SK-N-SH (cell line): ENCODE measurements around the gene ABCB1. TPM values are rescaled to one million over a fixed set of nuclear protein-coding genes. Genes with fewer than 3 reads are reported as not detected.
A peak's percentile ranks its signal among the peaks of the same experiment; 100 is the strongest.

Experiments used
- CTCF ChIA-PET: fragments of 300-600, 350-600 bp; formaldehyde crosslinking; extraction: SDS; loops from one replicate; lab custom pipeline; 2021; lab: Yijun Ruan, JAX
- POLR2A ChIA-PET: fragments of 350-600 bp; sonication (Branson Sonifier 250); formaldehyde crosslinking; extraction: SDS; loops from one replicate; lab custom pipeline; 2020; ENCODE audit warnings: antibody characterized with exemption, inconsistent platforms; lab: Yijun Ruan, JAX
- DNase-seq: peaks from one replicate; pipeline ENCODE4 v3.0.0; 2012
- H2AFZ ChIP-seq: fragments of 200-600 bp; sonication (generic); 2 replicates; pipeline ENCODE4 v1.8.1; 2016; ENCODE audit warnings: antibody characterized with exemption, mild to moderate bottlenecking, low read depth
- H3F3A ChIP-seq: fragments of 200-600 bp; sonication (generic); replicated peaks from 2 replicates; pipeline ENCODE3; 2016; ENCODE audit warnings: antibody characterized with exemption, mild to moderate bottlenecking; ENCODE audit not compliant: insufficient read depth
- H3K27ac ChIP-seq, 2 experiments: fragments of 200-500 bp in 1 of 2; fragments of 200-600 bp in 1 of 2; sonication (Bioruptor generic) in 1 of 2; sonication (generic), shearing (Covaris generic) in 1 of 2; 2 replicates each; pipeline versions ENCODE4 v1.5.1 to v1.6.1; 2014 to 2016; ENCODE audit warnings: low read depth in 2 of 2, inconsistent platforms in 1 of 2, low read length in 1 of 2, mild to moderate bottlenecking in 1 of 2, mixed read lengths in 1 of 2
- H3K27me3 ChIP-seq: fragments of 200-600 bp; sonication (generic), shearing (Covaris generic); 2 replicates; pipeline ENCODE4 v1.6.1; 2016; ENCODE audit warnings: mixed run types; ENCODE audit not compliant: insufficient read depth
- H3K36me3 ChIP-seq, 2 experiments: fragments of 200-500 bp in 1 of 2; fragments of 200-600 bp in 1 of 2; sonication (Bioruptor generic) in 1 of 2; sonication (generic) in 1 of 2; replicated peaks in 1 of 2; 2 replicates each; pipeline versions ENCODE3 to v1.5.1; 2014 to 2016; ENCODE audit warnings: low read length in 1 of 2, mild to moderate bottlenecking in 1 of 2; ENCODE audit not compliant: insufficient read depth in 2 of 2, control insufficient read depth in 1 of 2
- H3K4me1 ChIP-seq, 2 experiments: fragments of 200-500 bp in 1 of 2; fragments of 200-600 bp in 1 of 2; sonication (Bioruptor generic) in 1 of 2; sonication (generic), shearing (Covaris generic) in 1 of 2; 2 replicates each; pipeline versions ENCODE4 v1.5.1 to v1.6.1; 2014 to 2016; ENCODE audit warnings: low read depth in 1 of 2, low read length in 1 of 2, mixed run types in 1 of 2; ENCODE audit not compliant: insufficient read depth in 2 of 2, control insufficient read depth in 1 of 2
- H3K4me2 ChIP-seq: fragments of 200-600 bp; sonication (generic), shearing (Covaris generic); 2 replicates; pipeline ENCODE4 v1.6.1; 2017; ENCODE audit warnings: mixed run types
- H3K4me3 ChIP-seq, 2 experiments: fragments of 200-500 bp in 1 of 2; fragments of 200-600 bp in 1 of 2; sonication (Bioruptor generic) in 1 of 2; sonication (generic), shearing (Covaris generic) in 1 of 2; 2 replicates each; pipeline versions ENCODE4 v1.5.1 to v1.8.1; 2014 to 2016; ENCODE audit warnings: low read depth in 2 of 2, inconsistent platforms in 1 of 2, low read length in 1 of 2, mild to moderate bottlenecking in 1 of 2, mixed read lengths in 1 of 2, moderate library complexity in 1 of 2
- H3K79me2 ChIP-seq: fragments of 200-600 bp; sonication (generic); 2 replicates; pipeline ENCODE4 v1.8.1; 2017; ENCODE audit warnings: mild to moderate bottlenecking; ENCODE audit not compliant: insufficient read depth
- H3K9ac ChIP-seq: fragments of 200-600 bp; sonication (generic); 2 replicates; pipeline ENCODE4 v1.6.1; 2017; ENCODE audit warnings: mixed run types
- H3K9me2 ChIP-seq: fragments of 200-600 bp; sonication (generic); 2 replicates; pipeline ENCODE4 v1.6.1; 2017; ENCODE audit warnings: mixed run types
- H3K9me3 ChIP-seq: fragments of 200-600 bp; sonication (generic); 2 replicates; pipeline ENCODE4 v1.6.1; 2017; ENCODE audit warnings: mixed run types, mild to moderate bottlenecking, moderate library complexity
- H4K20me1 ChIP-seq: fragments of 200-600 bp; sonication (generic); 2 replicates; pipeline ENCODE4 v1.6.1; 2017; ENCODE audit warnings: mild to moderate bottlenecking, mixed run types; ENCODE audit not compliant: insufficient read depth
- EP300 ChIP-seq, 2 experiments: IDR thresholded peaks; 2 replicates each; pipeline versions ENCODE4 v1.4.0 to v1.6.1; 2012; ENCODE audit warnings: borderline replicate concordance in 1 of 2, low read depth in 1 of 2, low read length in 1 of 2
- EZH2phosphoT487 ChIP-seq: fragments of 200-600 bp; sonication (generic); IDR thresholded peaks from 2 replicates; pipeline ENCODE4 v1.6.1; 2017; ENCODE audit warnings: low read depth, mixed run types, mild to moderate bottlenecking, antibody characterized with exemption, moderate library complexity, borderline replicate concordance
- FOSL2 ChIP-seq: IDR thresholded peaks from 2 replicates; pipeline ENCODE4 v1.4.0; 2012; ENCODE audit warnings: low read depth, mild to moderate bottlenecking, moderate library complexity, borderline replicate concordance
- FOXJ3 ChIP-seq: sonication (generic); formaldehyde crosslinking; IDR thresholded peaks from 2 replicates; pipeline ENCODE4 v1.5.1; 2020; ENCODE audit warnings: mild to moderate bottlenecking, missing genetic modification reagents
- FOXM1 ChIP-seq: IDR thresholded peaks from 2 replicates; pipeline ENCODE4 v1.4.0; 2012; ENCODE audit warnings: low read depth, mild to moderate bottlenecking
- JUND ChIP-seq: IDR thresholded peaks from 2 replicates; pipeline ENCODE4 v1.4.0; 2012
- MEF2A ChIP-seq: IDR thresholded peaks from 2 replicates; pipeline ENCODE4 v1.4.0; 2012; ENCODE audit warnings: low read depth, borderline replicate concordance
- NRF1 ChIP-seq: IDR thresholded peaks from 2 replicates; pipeline ENCODE4 v1.6.1; 2012; ENCODE audit warnings: low read depth, mild to moderate bottlenecking, low read length
- RAD21 ChIP-seq: IDR thresholded peaks from 2 replicates; pipeline ENCODE4 v1.6.1; 2012; ENCODE audit warnings: mild to moderate bottlenecking, low read length
- RFX5 ChIP-seq: IDR thresholded peaks from 2 replicates; pipeline ENCODE4 v1.6.1; 2012; ENCODE audit warnings: mild to moderate bottlenecking, improper control_type of control experiment, low read length
- RXRA ChIP-seq: IDR thresholded peaks from 2 replicates; pipeline ENCODE4 v1.4.0; 2012; ENCODE audit warnings: low read depth, mild to moderate bottlenecking, borderline replicate concordance
- SIN3A ChIP-seq: IDR thresholded peaks from 2 replicates; pipeline ENCODE4 v1.6.1; 2012; ENCODE audit warnings: low read depth, mild to moderate bottlenecking, low read length, moderate library complexity, borderline replicate concordance
- SMC3 ChIP-seq: IDR thresholded peaks from 2 replicates; pipeline ENCODE4 v1.6.1; 2012; ENCODE audit warnings: low read depth, low read length, improper control_type of control experiment
- WGBS: methylation state at CpG from one replicate; pipeline ENCODE4 v1.1.6; 2017; ENCODE audit warnings: low lambda C conversion rate; 5-methylcytosine and 5-hydroxymethylcytosine counted together
- polyA plus RNA-seq, 3 experiments: library from polyadenylated mRNA; depleted of rRNA; stranded (reverse); fragments of >200 nt; gene quantifications; 2 replicates each; pipeline ENCODE4 v1.2.3, GENCODE V29; 2012
- TF ChIP-seq, protein P1 (sequence below): IDR thresholded peaks from 2 replicates; pipeline ENCODE4 v1.4.0; 2012; ENCODE audit warnings: low read depth, borderline replicate concordance
- TF ChIP-seq, protein P2 (sequence below): IDR thresholded peaks from 2 replicates; pipeline ENCODE4 v1.4.0; 2012; ENCODE audit warnings: low read depth, borderline replicate concordance
- TF ChIP-seq, protein P3 (sequence below): IDR thresholded peaks from 2 replicates; pipeline ENCODE4; 2012

ABCB1 gene
- polyA plus RNA-seq, 1 of the 3 experiments (the other 2 are of a cell fraction), result 2.0 TPM

DNA sequence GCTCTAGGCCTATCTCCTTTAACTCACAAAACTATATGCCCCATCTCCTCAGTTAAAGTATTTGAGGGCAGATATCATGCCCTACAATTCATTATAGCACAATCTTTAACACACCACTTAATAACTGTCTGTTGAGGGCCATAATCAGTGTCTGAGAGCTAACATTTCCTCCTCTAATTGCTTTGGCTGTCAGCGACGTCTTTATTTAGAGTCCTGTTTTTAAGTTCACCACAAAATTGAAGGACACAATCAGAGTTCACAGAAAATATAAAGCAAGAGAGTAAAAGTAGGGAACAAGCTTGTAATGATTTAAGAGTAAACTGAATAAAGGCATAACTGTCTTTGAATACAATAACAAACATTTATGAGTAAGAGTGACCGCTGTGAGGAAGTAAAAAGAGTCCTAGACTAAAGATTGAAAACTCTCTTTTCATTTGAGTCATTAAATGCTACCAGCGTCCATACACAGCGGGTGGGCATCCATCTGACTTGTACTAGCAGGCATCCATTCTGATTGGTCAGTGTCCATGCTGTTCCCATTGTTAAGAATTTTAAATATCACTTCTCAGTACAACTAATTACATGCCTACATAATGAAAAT lies 86.8 kb downstream of the ABCB1 start:
- TF ChIP-seq MEF2A (no peak), RXRA (no peak), RAD21 (no peak), FOXJ3 (CRISPR knock-in tag) (no peak), EP300 (IDR thresholded peaks at IDR 0.05; ENCODE audit: borderline replicate concordance in 1 of 2, low read depth in 1 of 2, low read length in 1 of 2) (no peak), FOXM1 (no peak), NRF1 (no peak), EZH2phosphoT487 (no peak), FOSL2 (no peak), JUND (no peak), RFX5 (no peak), SMC3 (no peak), SIN3A (no peak)
- TF ChIP-seq, protein P1, sequence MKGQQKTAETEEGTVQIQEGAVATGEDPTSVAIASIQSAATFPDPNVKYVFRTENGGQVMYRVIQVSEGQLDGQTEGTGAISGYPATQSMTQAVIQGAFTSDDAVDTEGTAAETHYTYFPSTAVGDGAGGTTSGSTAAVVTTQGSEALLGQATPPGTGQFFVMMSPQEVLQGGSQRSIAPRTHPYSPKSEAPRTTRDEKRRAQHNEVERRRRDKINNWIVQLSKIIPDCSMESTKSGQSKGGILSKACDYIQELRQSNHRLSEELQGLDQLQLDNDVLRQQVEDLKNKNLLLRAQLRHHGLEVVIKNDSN, result no peak
- TF ChIP-seq, protein P2, sequence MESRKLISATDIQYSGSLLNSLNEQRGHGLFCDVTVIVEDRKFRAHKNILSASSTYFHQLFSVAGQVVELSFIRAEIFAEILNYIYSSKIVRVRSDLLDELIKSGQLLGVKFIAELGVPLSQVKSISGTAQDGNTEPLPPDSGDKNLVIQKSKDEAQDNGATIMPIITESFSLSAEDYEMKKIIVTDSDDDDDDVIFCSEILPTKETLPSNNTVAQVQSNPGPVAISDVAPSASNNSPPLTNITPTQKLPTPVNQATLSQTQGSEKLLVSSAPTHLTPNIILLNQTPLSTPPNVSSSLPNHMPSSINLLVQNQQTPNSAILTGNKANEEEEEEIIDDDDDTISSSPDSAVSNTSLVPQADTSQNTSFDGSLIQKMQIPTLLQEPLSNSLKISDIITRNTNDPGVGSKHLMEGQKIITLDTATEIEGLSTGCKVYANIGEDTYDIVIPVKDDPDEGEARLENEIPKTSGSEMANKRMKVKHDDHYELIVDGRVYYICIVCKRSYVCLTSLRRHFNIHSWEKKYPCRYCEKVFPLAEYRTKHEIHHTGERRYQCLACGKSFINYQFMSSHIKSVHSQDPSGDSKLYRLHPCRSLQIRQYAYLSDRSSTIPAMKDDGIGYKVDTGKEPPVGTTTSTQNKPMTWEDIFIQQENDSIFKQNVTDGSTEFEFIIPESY, result no peak
- TF ChIP-seq, protein P3, sequence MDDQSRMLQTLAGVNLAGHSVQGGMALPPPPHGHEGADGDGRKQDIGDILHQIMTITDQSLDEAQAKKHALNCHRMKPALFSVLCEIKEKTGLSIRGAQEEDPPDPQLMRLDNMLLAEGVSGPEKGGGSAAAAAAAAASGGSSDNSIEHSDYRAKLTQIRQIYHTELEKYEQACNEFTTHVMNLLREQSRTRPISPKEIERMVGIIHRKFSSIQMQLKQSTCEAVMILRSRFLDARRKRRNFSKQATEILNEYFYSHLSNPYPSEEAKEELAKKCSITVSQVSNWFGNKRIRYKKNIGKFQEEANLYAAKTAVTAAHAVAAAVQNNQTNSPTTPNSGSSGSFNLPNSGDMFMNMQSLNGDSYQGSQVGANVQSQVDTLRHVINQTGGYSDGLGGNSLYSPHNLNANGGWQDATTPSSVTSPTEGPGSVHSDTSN, result no peak
- Histone ChIP-seq H3K4me1 (peaks cover 0 to 27% of the 10 kb centered on the region in 2 experiments; a peak in 2 of 4 replicates), H3K79me2 (no peaks in the 10 kb centered on the region), H3K27me3 (no peaks in the 10 kb centered on the region), H3F3A (no peaks in the 10 kb centered on the region), H3K27ac (peak overlapping the region in 1 of 2 experiments; percentile 78; a peak in 2 of 4 replicates), H3K9me2 (no peaks in the 10 kb centered on the region), H2AFZ (no peak overlapping the region), H3K9me3 (no peaks in the 10 kb centered on the region), H3K4me3 (no peak overlapping the region), H4K20me1 (no peaks in the 10 kb centered on the region), H3K4me2 (no peak overlapping the region), H3K36me3 (peaks cover 0 to 28% of the 10 kb centered on the region in 2 experiments), H3K9ac (no peak overlapping the region)
- DNase-seq, result no peak
- CTCF ChIA-PET, result interaction anchor here (0.7 to 1.4 kb wide), 3 partner anchors 17 to 111 kb away, joined by 3 to 4 read pairs (median 3); no protein-coding TSS in a partner anchor
- 62% methylated on average over 5 of the region's 5 CpGs for WGBS
- POLR2A ChIA-PET, result no interaction called here
